Measurements from ENCODE around the gene GALNTL6. TPM values are rescaled to one million over a fixed set of nuclear protein-coding genes. Genes with fewer than 3 reads are reported as not detected.

Gene GALNTL6
- total and polyA plus RNA-seq, 2 experiments from 2014 or later: not detected

DNA sequence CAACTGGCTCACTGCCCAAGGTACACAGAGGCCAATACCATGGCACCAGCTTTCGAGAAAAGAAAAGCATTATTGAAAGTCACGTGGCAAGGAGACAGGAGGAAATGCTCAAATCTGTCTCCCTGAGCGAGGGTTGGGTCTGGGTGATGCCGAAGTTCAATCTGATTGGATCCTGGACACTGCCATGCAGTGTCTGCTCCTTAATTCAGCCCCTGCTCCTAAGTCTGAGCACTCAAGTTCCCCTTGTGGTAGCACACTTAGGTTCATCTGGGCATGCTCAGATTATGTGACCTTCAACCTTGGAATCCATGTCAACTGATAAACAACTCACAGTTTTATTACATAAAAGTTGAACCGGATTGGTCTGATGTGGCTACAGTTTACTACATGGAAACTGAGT, 842.9 kb downstream of the GALNTL6 start:
- Histone ChIP-seq H3K36me3 (no peaks in the 10 kb centered on the region), H3K4me3 (no peak overlapping the region), H3K27ac (no peak overlapping the region), H3K9me3 (ENCODE audit: low read depth) (no peaks in the 10 kb centered on the region), H3K27me3 (no peaks in the 10 kb centered on the region), H3K4me1 (ENCODE audit: low read depth) (no peaks in the 10 kb centered on the region)
- TF ChIP-seq, protein P1, sequence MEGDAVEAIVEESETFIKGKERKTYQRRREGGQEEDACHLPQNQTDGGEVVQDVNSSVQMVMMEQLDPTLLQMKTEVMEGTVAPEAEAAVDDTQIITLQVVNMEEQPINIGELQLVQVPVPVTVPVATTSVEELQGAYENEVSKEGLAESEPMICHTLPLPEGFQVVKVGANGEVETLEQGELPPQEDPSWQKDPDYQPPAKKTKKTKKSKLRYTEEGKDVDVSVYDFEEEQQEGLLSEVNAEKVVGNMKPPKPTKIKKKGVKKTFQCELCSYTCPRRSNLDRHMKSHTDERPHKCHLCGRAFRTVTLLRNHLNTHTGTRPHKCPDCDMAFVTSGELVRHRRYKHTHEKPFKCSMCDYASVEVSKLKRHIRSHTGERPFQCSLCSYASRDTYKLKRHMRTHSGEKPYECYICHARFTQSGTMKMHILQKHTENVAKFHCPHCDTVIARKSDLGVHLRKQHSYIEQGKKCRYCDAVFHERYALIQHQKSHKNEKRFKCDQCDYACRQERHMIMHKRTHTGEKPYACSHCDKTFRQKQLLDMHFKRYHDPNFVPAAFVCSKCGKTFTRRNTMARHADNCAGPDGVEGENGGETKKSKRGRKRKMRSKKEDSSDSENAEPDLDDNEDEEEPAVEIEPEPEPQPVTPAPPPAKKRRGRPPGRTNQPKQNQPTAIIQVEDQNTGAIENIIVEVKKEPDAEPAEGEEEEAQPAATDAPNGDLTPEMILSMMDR (IDR thresholded peaks at IDR 0.05; ENCODE audit: low read depth, low read length): no peak
- no peak for DNase-seq (ENCODE audit: low read depth in 1 of 2, low spot score in 1 of 2)

DNA sequence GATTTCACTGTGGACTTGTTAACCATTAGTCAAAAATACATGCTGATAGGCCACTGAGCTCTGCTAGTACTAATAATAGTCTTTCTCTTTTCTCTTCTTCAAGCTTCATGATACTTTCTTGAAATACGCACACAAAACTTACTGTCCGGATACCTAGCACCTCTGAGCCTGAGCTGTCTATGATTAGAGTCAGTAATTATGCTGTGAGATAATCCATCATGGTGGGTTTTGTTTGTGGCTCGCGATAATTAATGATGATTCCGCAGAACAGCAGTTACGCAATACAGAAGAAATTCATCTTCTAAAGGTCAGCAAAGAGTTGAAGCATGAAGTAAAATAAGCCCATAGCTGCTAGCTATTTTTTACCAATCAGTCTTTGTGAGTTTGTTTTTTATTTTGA, 843.9 kb downstream of the GALNTL6 start:
- Histone ChIP-seq H3K4me3 (no peak overlapping the region), H3K9me3 (ENCODE audit: low read depth) (no peaks in the 10 kb centered on the region), H3K36me3 (no peaks in the 10 kb centered on the region)

DNA sequence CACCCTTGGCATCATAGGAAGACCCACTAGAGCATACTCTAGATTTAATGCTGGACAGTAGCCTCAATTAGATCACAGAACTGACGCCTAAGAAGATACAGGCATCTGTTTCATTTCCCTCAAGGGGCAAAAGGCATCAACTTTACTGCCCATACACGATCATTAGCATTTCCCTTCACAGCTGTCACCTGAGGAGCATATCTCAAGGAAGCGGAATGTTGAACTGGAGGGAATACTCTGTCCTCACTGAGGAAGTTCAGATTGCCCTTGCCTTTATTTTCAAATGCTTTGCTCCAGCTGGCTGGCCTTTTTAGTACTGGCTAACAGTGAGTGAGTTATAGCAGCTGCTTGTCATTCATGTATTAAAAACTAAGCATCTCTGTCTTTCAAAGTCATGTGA, 847.0 kb downstream of the GALNTL6 start:
- TF ChIP-seq, protein P1 (IDR thresholded peaks at IDR 0.05; ENCODE audit: low read depth, low read length): no peak
- Histone ChIP-seq H3K4me3 (no peak overlapping the region), H3K9me3 (ENCODE audit: low read depth) (no peaks in the 10 kb centered on the region), H3K36me3 (no peaks in the 10 kb centered on the region), H3K4me1 (ENCODE audit: low read depth) (no peaks in the 10 kb centered on the region), H3K27me3 (no peaks in the 10 kb centered on the region), H3K27ac (no peak overlapping the region)
- DNase-seq (ENCODE audit: low read depth in 1 of 2, low spot score in 1 of 2): no peak

More for the DNA sequence above, 843.9 kb downstream of the GALNTL6 start:
- TF ChIP-seq, protein P1 (IDR thresholded peaks at IDR 0.05; ENCODE audit: low read depth, low read length): no peak
- no peak for DNase-seq (ENCODE audit: low read depth in 1 of 2, low spot score in 1 of 2)
- Histone ChIP-seq H3K27me3 (no peaks in the 10 kb centered on the region), H3K27ac (no peak overlapping the region), H3K4me1 (ENCODE audit: low read depth) (no peaks in the 10 kb centered on the region)

DNA sequence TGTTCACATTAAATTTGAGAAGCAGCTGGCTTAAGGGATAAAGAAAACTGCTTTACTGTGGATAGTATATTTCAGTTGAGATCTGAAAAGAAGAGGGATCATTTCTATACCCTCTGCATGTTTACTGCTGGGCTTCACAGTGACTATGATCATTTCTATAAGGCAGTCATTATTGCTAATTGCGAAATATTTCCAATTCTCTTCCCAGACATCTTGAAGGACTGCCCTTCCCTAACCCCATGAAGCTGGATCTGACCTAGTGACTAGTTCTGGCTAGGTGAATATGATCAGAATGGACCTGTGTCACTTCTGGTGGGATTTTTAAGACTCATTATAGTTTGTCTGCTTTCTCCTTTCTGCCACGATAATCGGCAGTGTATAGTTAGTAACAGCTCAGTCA, 848.9 kb downstream of the GALNTL6 start:
- H3K36me3 ChIP-seq: no peaks in the 10 kb centered on the region
- TF ChIP-seq, protein P1 (IDR thresholded peaks at IDR 0.05; ENCODE audit: low read depth, low read length): no peak
- H3K4me3 ChIP-seq: no peak overlapping the region

DNA sequence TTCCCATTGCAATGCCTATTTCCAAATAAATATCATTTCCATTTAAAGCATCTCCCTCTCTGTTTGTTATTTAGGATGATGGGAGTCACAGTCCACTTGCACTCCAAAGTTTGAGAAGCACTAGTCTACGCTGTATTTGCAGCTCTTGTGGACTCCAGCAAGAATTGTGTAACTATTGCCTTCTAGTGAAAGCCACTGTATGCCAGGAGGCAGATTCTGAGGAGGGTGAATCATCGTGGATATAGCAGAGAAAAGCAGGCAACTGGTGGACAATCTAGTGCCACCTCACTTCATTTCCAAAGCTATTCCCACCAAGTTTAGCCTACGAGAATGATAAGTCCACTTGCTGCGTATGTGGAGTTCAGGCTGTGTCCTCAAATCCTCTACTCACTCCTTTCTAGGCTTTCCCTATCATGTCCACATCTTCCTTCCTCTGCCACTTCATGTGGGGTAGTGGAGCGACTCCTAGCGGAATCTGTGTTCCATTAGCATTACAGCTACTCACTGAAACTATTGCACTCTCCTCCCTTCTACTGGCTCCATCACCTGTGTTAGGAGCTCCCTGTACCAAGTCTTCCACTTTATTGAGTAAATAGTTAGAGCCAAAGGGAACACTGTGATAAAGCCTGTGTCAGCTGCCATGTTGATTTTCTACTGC, 853.6 kb downstream of the GALNTL6 start:
- no peaks in the 10 kb centered on the region for H3K36me3 ChIP-seq
- H3K9me3 ChIP-seq (ENCODE audit: low read depth): no peaks in the 10 kb centered on the region
- H3K4me1 ChIP-seq (ENCODE audit: low read depth): no peaks in the 10 kb centered on the region
- H3K4me3 ChIP-seq: no peak overlapping the region
- no peak overlapping the region for H3K27ac ChIP-seq
- peak in 1 of 2 donors; percentile 11 for DNase-seq (ENCODE audit: low read depth in 1 of 2, low spot score in 1 of 2)
- TF ChIP-seq, protein P1 (IDR thresholded peaks at IDR 0.05; ENCODE audit: low read depth, low read length): no peak
- no peaks in the 10 kb centered on the region for H3K27me3 ChIP-seq

More for the DNA sequence above, 848.9 kb downstream of the GALNTL6 start:
- DNase-seq (ENCODE audit: low read depth in 1 of 2, low spot score in 1 of 2): no peak
- Histone ChIP-seq H3K9me3 (ENCODE audit: low read depth) (no peaks in the 10 kb centered on the region), H3K27ac (no peak overlapping the region), H3K4me1 (ENCODE audit: low read depth) (no peaks in the 10 kb centered on the region), H3K27me3 (no peaks in the 10 kb centered on the region)

Measured in cardiac muscle cell (in vitro differentiated cells and primary cell).